NCI-H2107 treated with DMSO at 0.1 percent for 48 hours (cell line): ENCODE results near the gene RAP1GAP.

Experiments
- DNase-seq: peaks from one replicate; lab custom pipeline; 2025; ENCODE audit not compliant: unreplicated experiment; lab: John Stamatoyannopoulos, UW

RAP1GAP gene

GRCh38 chr1:21669258-21670058 lies at the start of gene RAP1GAP:
TSS of gene RAP1GAP (minus strand) at chr1:21669357. CDS start at chr1:21620032, 49,325 bp downstream.
- DNase-seq: peak; percentile 3

- no peak for DNase-seq
Observed at GRCh38 chr1:21716169-21716568, 47.0 kb upstream of the RAP1GAP start.

- no peak for DNase-seq
Observed at GRCh38 chr1:21707891-21708290, 38.7 kb upstream of the RAP1GAP start.

- no peak for DNase-seq
Observed at GRCh38 chr1:21707086-21707840, 38.1 kb upstream of the RAP1GAP start.

- DNase-seq: peak; percentile 68
Observed at GRCh38 chr1:21706151-21706835, 37.1 kb upstream of the RAP1GAP start.

GRCh38 chr1:21705303-21705980 lies 36.3 kb upstream of the RAP1GAP start:
- no peak for DNase-seq

GRCh38 chr1:21704145-21704544 lies 35.0 kb upstream of the RAP1GAP start:
- DNase-seq: no peak

GRCh38 chr1:21703318-21703963 lies 34.3 kb upstream of the RAP1GAP start:
- peak; percentile 23 for DNase-seq

- no peak for DNase-seq
Observed at GRCh38 chr1:21702780-21703179, 33.6 kb upstream of the RAP1GAP start.

- DNase-seq: no peak
Observed at GRCh38 chr1:21701401-21701800, 32.2 kb upstream of the RAP1GAP start.

- no peak for DNase-seq
Observed at GRCh38 chr1:21700094-21700493, 30.9 kb upstream of the RAP1GAP start.

GRCh38 chr1:21696931-21697330 lies 27.8 kb upstream of the RAP1GAP start:
- DNase-seq: no peak

GRCh38 chr1:21693732-21694131 lies 24.6 kb upstream of the RAP1GAP start:
- DNase-seq: no peak

- DNase-seq: no peak
Observed at GRCh38 chr1:21691739-21692138, 22.6 kb upstream of the RAP1GAP start.

GRCh38 chr1:21689661-21690372 lies 20.7 kb upstream of the RAP1GAP start:
- no peak for DNase-seq

GRCh38 chr1:21687081-21687529 lies 17.9 kb upstream of the RAP1GAP start:
- DNase-seq: no peak

- no peak for DNase-seq
Observed at GRCh38 chr1:21685946-21686678, 17.0 kb upstream of the RAP1GAP start.

GRCh38 chr1:21681426-21681825 lies 12.3 kb upstream of the RAP1GAP start:
- DNase-seq: no peak

GRCh38 chr1:21680918-21681317 lies 11.8 kb upstream of the RAP1GAP start:
- DNase-seq: no peak
